Progenitor cell of endocrine pancreas (in vitro differentiated cells): ENCODE data around the gene TIAM2. TPM values are rescaled to one million over a fixed set of nuclear protein-coding genes. Genes with fewer than 3 reads are reported as not detected.
A peak's percentile ranks its signal among the peaks of the same experiment; 100 is the strongest.

Experiments used
- DNase-seq: peaks from one replicate; pipeline ENCODE4 v3.0.0; 2021; ENCODE audit warnings: low spot score; ENCODE audit not compliant: unreplicated experiment
- H3K27ac Mint-ChIP-seq: 2 replicates; pipeline ENCODE4 v1.8.0; 2021; ENCODE audit warnings: mild to moderate bottlenecking, moderate library complexity, mixed read lengths
- H3K27me3 Mint-ChIP-seq: 2 replicates; pipeline ENCODE4 v1.8.0; 2021; ENCODE audit warnings: mixed read lengths
- H3K36me3 Mint-ChIP-seq: 2 replicates; pipeline ENCODE4 v1.8.0; 2022; ENCODE audit warnings: mixed read lengths; ENCODE audit not compliant: insufficient read depth
- H3K4me1 Mint-ChIP-seq: 2 replicates; pipeline ENCODE4 v1.8.0; 2021; ENCODE audit warnings: low read depth, mixed read lengths
- H3K4me3 Mint-ChIP-seq: 2 replicates; pipeline ENCODE4 v1.8.0; 2021; ENCODE audit warnings: low read depth, mild to moderate bottlenecking, moderate library complexity, mixed read lengths
- H3K9me3 Mint-ChIP-seq: 2 replicates; pipeline ENCODE4 v1.8.0; 2021; ENCODE audit warnings: low read depth, mixed read lengths
- total RNA-seq: library from RNA; stranded (reverse); gene quantifications from 2 replicates; pipeline ENCODE4 v1.2.1, GENCODE V29; 2021
- TF ChIP-seq, protein P1 (sequence below): fragments of 200-600 bp; sonication (generic); IDR thresholded peaks from one replicate; pipeline ENCODE4 v1.5.0; 2021; ENCODE audit warnings: antibody characterized with exemption, mild to moderate bottlenecking; ENCODE audit not compliant: unreplicated experiment

TIAM2 gene
- total RNA-seq, 1 donor from 2014 or later: 14.3 TPM

- DNase-seq: no peak
- Mint-ChIP-seq H3K36me3 (peaks cover 2% of the 10 kb centered on the region), H3K27me3 (peaks cover 11% of the 10 kb centered on the region), H3K4me1 (peaks cover 6% of the 10 kb centered on the region), H3K27ac (no peak overlapping the region), H3K9me3 (no peaks in the 10 kb centered on the region), H3K4me3 (no peak overlapping the region)
- TF ChIP-seq, protein P1, sequence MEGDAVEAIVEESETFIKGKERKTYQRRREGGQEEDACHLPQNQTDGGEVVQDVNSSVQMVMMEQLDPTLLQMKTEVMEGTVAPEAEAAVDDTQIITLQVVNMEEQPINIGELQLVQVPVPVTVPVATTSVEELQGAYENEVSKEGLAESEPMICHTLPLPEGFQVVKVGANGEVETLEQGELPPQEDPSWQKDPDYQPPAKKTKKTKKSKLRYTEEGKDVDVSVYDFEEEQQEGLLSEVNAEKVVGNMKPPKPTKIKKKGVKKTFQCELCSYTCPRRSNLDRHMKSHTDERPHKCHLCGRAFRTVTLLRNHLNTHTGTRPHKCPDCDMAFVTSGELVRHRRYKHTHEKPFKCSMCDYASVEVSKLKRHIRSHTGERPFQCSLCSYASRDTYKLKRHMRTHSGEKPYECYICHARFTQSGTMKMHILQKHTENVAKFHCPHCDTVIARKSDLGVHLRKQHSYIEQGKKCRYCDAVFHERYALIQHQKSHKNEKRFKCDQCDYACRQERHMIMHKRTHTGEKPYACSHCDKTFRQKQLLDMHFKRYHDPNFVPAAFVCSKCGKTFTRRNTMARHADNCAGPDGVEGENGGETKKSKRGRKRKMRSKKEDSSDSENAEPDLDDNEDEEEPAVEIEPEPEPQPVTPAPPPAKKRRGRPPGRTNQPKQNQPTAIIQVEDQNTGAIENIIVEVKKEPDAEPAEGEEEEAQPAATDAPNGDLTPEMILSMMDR: no peak
Observed at GRCh38 chr6:155121699-155122098, 126.6 kb downstream of the TIAM2 start.

- DNase-seq: no peak
- Mint-ChIP-seq H3K36me3 (peaks cover 2% of the 10 kb centered on the region), H3K4me3 (no peak overlapping the region), H3K27ac (no peak overlapping the region), H3K9me3 (no peaks in the 10 kb centered on the region), H3K4me1 (peaks cover 10% of the 10 kb centered on the region), H3K27me3 (peaks cover 11% of the 10 kb centered on the region)
- TF ChIP-seq, protein P1: no peak
Observed at GRCh38 chr6:155122199-155122950, 127.3 kb downstream of the TIAM2 start.

DNA sequence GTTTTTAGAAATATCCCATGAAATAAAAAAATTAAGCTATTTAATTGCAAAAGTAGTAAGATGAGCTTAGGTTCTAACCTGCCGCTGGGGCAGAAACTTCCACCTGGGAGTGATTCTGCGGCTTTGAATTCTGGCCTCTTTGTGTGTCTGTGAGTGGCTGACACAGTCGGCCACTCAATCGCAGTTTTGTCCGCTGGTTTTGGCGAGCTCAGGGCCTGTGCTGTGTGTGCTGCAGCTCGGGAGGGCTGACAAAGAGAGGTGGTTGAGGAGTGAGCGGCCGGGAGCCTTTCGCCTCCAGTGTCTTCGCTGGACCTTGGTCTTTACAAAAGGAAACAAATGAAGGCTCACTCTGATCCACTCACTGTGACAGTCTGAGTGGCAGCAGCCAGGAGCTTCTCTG is 128.4 kb downstream of the TIAM2 start:
- Mint-ChIP-seq H3K4me3 (no peak overlapping the region), H3K36me3 (no peaks in the 10 kb centered on the region), H3K27ac (no peak overlapping the region), H3K27me3 (peaks cover 11% of the 10 kb centered on the region), H3K4me1 (peaks cover 10% of the 10 kb centered on the region), H3K9me3 (no peaks in the 10 kb centered on the region)
- TF ChIP-seq, protein P1: no peak
- DNase-seq: no peak

DNA sequence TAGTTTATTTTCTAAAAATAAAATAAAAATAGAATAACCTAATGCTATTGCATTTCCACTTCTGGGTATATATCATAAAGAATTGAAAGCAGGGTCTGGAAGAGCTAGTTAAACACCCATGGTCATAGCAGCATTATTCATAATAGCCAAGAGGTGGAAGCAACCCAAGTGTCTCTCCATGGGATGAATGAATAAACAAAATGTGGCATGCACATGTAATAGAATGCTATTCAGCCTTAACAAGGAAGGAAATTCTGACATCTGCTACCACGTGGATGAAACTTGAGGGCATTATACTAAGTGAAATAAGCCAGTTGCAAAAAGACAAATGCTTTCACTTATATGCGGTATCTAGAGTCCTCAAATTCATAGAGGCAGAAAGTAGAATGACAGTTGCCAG is 130.8 kb downstream of the TIAM2 start:
- DNase-seq: no peak
- peaks cover 4% of the 10 kb centered on the region for H3K36me3 Mint-ChIP-seq
- H3K9me3 Mint-ChIP-seq: no peaks in the 10 kb centered on the region
- TF ChIP-seq, protein P1: no peak
- H3K4me3 Mint-ChIP-seq: no peak overlapping the region
- no peak overlapping the region for H3K27ac Mint-ChIP-seq
- H3K27me3 Mint-ChIP-seq: peaks cover 11% of the 10 kb centered on the region
- peaks cover 10% of the 10 kb centered on the region for H3K4me1 Mint-ChIP-seq

DNA sequence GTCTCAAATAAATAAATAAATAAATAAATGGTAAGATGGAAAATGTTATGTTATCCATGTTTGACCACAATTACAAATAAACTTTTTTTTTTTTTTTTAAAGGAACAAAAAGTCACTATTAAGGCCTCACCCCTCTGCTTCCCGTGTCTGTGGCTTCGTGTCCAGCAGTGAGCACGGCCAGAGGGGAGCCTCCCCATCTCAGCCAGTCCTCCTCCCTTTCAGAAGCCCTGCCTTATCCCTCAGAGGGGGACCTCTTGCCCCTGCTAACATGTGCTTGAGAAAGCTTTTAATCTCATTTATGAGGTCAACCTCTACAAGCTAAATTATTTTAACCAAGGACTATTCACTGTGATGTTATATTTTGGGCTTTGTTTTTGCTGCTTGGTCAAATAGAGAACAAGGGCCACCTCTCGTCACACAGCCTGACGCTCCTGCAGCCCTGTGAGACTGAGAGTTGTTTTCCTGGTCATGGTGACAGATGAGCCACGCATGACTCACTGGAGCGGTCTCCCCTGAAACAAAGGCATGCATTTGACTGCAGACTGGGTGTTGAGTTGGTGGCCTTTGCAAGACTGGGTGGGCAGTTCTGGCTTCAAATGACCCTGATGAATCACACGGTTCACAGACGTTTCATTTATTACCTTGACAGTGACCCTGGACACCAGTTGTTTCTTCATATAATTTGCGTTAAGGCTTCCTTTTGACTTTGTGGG is 131.8 kb downstream of the TIAM2 start:
- no peak for DNase-seq
- peaks cover 8% of the 10 kb centered on the region for H3K4me1 Mint-ChIP-seq
- TF ChIP-seq, protein P1: no peak
- peak overlapping the region; percentile 86 for H3K27ac Mint-ChIP-seq
- H3K27me3 Mint-ChIP-seq: peaks cover 6% of the 10 kb centered on the region
- no peaks in the 10 kb centered on the region for H3K9me3 Mint-ChIP-seq
- H3K36me3 Mint-ChIP-seq: peaks cover 4% of the 10 kb centered on the region
- H3K4me3 Mint-ChIP-seq: no peak overlapping the region
